Neural progenitor cell (in vitro differentiated cells): Measurements from ENCODE around the gene TENM3.

Experiments
- EZH2 ChIP-seq: fragments of 200-600 bp; sonication (generic); IDR thresholded peaks from 2 replicates; pipeline ENCODE4 v1.6.1; 2017; ENCODE audit warnings: antibody characterized with exemption, mild to moderate bottlenecking, moderate library complexity
- EZH2phosphoT487 ChIP-seq: fragments of 200-600 bp; sonication (generic); IDR thresholded peaks from 2 replicates; pipeline ENCODE4 v1.6.1; 2017; ENCODE audit warnings: antibody characterized with exemption
- TF ChIP-seq, protein P1 (sequence below): fragments of 200-600 bp; sonication (generic); IDR thresholded peaks from 2 replicates; pipeline ENCODE4 v1.5.1; 2017; ENCODE audit warnings: antibody characterized with exemption, mild to moderate bottlenecking

- TF ChIP-seq, protein P1, sequence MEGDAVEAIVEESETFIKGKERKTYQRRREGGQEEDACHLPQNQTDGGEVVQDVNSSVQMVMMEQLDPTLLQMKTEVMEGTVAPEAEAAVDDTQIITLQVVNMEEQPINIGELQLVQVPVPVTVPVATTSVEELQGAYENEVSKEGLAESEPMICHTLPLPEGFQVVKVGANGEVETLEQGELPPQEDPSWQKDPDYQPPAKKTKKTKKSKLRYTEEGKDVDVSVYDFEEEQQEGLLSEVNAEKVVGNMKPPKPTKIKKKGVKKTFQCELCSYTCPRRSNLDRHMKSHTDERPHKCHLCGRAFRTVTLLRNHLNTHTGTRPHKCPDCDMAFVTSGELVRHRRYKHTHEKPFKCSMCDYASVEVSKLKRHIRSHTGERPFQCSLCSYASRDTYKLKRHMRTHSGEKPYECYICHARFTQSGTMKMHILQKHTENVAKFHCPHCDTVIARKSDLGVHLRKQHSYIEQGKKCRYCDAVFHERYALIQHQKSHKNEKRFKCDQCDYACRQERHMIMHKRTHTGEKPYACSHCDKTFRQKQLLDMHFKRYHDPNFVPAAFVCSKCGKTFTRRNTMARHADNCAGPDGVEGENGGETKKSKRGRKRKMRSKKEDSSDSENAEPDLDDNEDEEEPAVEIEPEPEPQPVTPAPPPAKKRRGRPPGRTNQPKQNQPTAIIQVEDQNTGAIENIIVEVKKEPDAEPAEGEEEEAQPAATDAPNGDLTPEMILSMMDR: no peak
- no peak for TF ChIP-seq EZH2
- no peak for TF ChIP-seq EZH2phosphoT487
Observed at GRCh38 chr4:182310962-182311361, 67.8 kb downstream of the TENM3 start.
